Measurements from ENCODE around the gene SEMA6B.

DNA sequence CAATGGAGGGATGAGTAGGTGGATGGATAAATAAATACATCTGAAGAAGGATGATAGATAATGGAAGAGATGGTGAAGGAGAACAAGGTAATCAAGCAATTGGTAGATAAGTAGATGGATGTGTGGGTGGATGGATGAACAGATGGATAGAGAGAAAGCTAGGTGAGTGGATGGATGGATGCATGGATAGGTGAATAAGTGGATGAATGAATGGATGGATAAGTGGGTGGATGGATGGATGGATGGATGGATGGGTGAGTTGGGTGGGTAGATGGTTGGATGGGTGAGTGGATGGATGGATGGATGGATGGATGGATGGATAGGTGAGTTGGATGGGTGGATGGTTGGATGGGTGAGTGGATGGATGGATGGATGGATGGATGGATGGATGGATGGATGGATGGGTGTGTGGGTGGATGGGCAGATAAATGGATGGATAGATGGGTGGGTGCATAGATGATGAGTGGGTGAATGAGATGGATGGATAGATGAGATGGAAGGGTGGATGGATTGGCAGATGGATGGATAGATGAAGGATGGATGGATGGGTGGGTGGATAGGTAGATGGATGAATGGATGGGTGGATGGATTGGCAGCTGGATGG is 6.3 kb downstream of the SEMA6B start:
- TF ChIP-seq EZH2 (IDR thresholded peaks at IDR 0.05) (no peak), POLR2AphosphoS5 (IDR thresholded peaks at IDR 0.05; ENCODE audit: borderline replicate concordance, low read depth, low read length) (no peak), FOXP2 (optimal IDR thresholded peaks at IDR 0.05; ENCODE audit: control extremely low read depth, extremely low read length, insufficient read depth) (no peak)
